ENCODE results near the gene NTM.

Gene NTM

GRCh38 chr11:132379540-132379939, 1009.1 kb downstream of the NTM start:
- no peak overlapping the region for H3K4me3 ChIP-seq (ENCODE audit: low read length)
- no peak for TF ChIP-seq ZNF274 (IDR thresholded peaks at IDR 0.05; ENCODE audit: low read depth, low read length)
